Upper lobe of left lung (tissue), 6 donors: ENCODE results near the gene CREG1. TPM values are rescaled to one million over a fixed set of nuclear protein-coding genes. Genes with fewer than 3 reads are reported as not detected.

Experiments
- ATAC-seq, 2 donors: fragments of 200-7000 bp; cut with Tn5 transposase; one replicate each; pipeline ENCODE4 v1.9.1; 2022; ENCODE audit warnings: mild to moderate bottlenecking in 2 of 2, moderate library complexity in 2 of 2; ENCODE audit not compliant: low FRiP score in 2 of 2
- DNase-seq, 2 donors: peaks; one replicate each; pipeline ENCODE4 v3.0.0-alpha.2; 2019 to 2020
- H3K27ac ChIP-seq, 4 donors: fragments of 200-600 bp; sonication (generic); one replicate each; pipeline ENCODE4 v1.5.1; 2016 to 2019
- H3K27me3 ChIP-seq, 4 donors: fragments of 200-600 bp; sonication (generic); one replicate each; pipeline ENCODE4 v1.5.1; 2017 to 2019
- H3K36me3 ChIP-seq, 4 donors: fragments of 200-600 bp; sonication (generic); one replicate each; pipeline ENCODE4 v1.5.1; 2016 to 2019
- H3K4me1 ChIP-seq, 4 donors: fragments of 200-600 bp; sonication (generic); one replicate each; pipeline ENCODE4 v1.5.1; 2018 to 2019
- H3K4me3 ChIP-seq, 4 donors: fragments of 200-600 bp; sonication (generic); one replicate each; pipeline ENCODE4 v1.5.1; 2017 to 2019; ENCODE audit warnings: mild to moderate bottlenecking in 2 of 4, moderate library complexity in 1 of 4
- H3K9me3 ChIP-seq, 4 donors: fragments of 200-600 bp; sonication (generic); one replicate each; pipeline ENCODE4 v1.5.1; 2018 to 2019
- CTCF ChIP-seq, 6 experiments: fragments of 450-650 bp in 4 of 6; fragments of 200-600 bp in 2 of 6; sonication (generic) in 2 of 6; IDR thresholded peaks; one replicate each; pipeline ENCODE4 v1.5.1; 2016 to 2019; ENCODE audit warnings: antibody characterized with exemption in 6 of 6
- EP300 ChIP-seq, 4 donors: sonication (generic); formaldehyde crosslinking; IDR thresholded peaks; one replicate each; pipeline ENCODE4 v1.5.1; 2017; ENCODE audit warnings: antibody characterized with exemption in 4 of 4, control low read depth in 2 of 4
- POLR2A ChIP-seq, 4 donors: fragments of 450-650 bp; IDR thresholded peaks; one replicate each; pipeline ENCODE4 v1.5.1; 2016 to 2017; ENCODE audit warnings: antibody characterized with exemption in 4 of 4, mild to moderate bottlenecking in 2 of 4
- POLR2AphosphoS5 ChIP-seq, 2 donors: sonication (generic); formaldehyde crosslinking; IDR thresholded peaks; one replicate each; pipeline ENCODE4 v1.5.1; 2017; ENCODE audit warnings: antibody characterized with exemption in 2 of 2
- WGBS, 2 donors: methylation state at CpG; one replicate each; pipeline ENCODE4 v1.1.5; 2017 to 2018; 5-methylcytosine and 5-hydroxymethylcytosine counted together
- total RNA-seq, 6 donors: library from RNA; depleted of rRNA in 4 of 6; stranded (reverse); fragments of >200 nt in 4 of 6; gene quantifications; one replicate each; pipeline versions ENCODE4 v1.1.0 to v1.2.1, GENCODE V29; 2016 to 2021
- donor health status: DM: no; HTN: no; CAD: no; lungs with moderate emphysema.
- donor health status: DM: no; HTN: yes; CAD: no; lungs with severe emphysema.

Gene CREG1
- total RNA-seq, 6 donors from 2014 or later, result 114 to 235 (median 141) TPM

DNA sequence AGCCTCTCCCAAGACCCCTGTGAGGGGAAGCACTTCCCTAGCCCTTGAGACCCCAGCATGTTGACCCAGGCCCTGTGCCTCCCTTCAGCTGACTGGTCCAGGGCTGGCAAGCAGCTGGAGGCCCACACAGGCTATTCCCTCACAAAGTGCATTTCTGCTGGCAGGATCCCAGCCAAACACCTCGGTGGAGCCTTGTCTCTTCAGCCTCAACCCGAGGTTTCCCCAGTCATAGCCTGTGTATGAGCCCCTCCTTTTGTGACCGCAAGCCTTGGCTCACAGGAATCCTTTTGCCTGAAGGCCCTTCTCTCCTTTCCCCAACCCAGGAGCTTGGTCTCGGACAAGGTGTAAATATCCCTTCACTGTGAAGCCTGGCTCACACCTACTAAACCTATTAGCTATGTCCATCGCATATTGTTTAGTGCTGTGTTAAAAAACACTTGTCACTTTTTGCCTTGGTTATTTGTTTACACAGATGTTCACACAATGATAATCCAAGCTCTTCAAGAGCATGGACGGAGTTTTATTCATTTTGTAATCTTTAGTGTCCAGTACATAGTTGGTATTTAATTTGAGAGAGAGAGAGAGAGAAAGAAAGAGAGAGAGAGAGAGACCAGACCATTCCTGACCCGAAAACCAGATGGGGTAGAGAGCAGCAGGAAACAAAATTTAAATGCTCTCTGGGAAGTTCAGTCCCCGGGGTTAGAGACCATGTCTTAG lies 26.7 kb downstream of the CREG1 start:
- TF ChIP-seq POLR2A (IDR thresholded peaks at IDR 0.05), result no peak
- TF ChIP-seq EP300 (IDR thresholded peaks at IDR 0.05), result no peak
- TF ChIP-seq POLR2AphosphoS5 (IDR thresholded peaks at IDR 0.05), result no peak
- TF ChIP-seq CTCF (IDR thresholded peaks at IDR 0.05), result no peak
- ATAC-seq (no peak), DNase-seq (no peak)
- H3K27ac ChIP-seq, result no peak overlapping the region
- 74 to 78% methylated on average over 8 of the region's 8 CpGs for WGBS, 2 donors
- H3K36me3 ChIP-seq, result no peaks in the 10 kb centered on the region
- no peaks in the 10 kb centered on the region for H3K4me1 ChIP-seq
- no peaks in the 10 kb centered on the region for H3K27me3 ChIP-seq
- no peaks in the 10 kb centered on the region for H3K9me3 ChIP-seq
- no peak overlapping the region for H3K4me3 ChIP-seq

DNA sequence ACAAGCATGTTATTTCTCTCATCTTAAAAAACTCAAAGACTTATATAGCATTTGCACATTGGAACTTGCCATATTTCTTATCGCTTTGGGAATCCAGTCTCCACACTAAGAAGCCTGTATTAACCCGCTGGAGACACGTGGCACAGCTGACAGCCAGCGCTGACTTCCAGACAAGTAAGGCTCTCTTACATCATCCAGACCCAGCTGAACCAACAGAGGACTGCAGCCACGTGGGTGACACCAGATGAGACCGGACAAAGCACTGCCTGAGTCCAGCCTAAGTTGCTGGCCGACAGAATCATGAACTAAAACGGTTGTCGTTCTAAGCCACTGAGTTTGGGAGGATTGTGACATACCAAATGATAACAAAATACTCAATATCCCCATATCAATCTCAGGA lies 28.9 kb downstream of the CREG1 start:
- ATAC-seq (no peak), DNase-seq (no peak)
- Histone ChIP-seq H3K36me3 (no peaks in the 10 kb centered on the region), H3K4me3 (no peak overlapping the region), H3K9me3 (no peaks in the 10 kb centered on the region), H3K4me1 (no peaks in the 10 kb centered on the region), H3K27ac (no peak overlapping the region), H3K27me3 (no peaks in the 10 kb centered on the region)
- TF ChIP-seq CTCF (IDR thresholded peaks at IDR 0.05), result no peak
- no peak for TF ChIP-seq POLR2A (IDR thresholded peaks at IDR 0.05)
- 88 to 92% methylated on average over 6 to 9 of the region's 9 CpGs for WGBS, 2 donors

DNA sequence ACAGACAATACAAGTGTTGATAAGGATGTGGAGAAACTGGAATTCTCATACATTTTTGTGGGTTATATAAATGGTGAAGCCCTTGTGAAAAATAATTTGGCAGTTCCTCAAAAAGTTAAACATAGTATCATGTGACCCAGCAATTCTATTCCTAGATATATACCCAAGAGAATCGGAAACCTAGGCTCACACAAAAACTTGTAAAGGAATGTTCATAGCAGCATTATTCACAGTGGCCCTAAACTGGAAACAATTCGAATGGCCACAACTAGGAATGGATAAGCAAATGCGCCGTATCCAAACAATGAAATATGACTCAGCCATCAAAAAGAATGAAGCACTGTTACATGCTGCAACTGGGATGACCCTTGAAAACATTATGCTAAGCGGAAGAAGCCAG lies 31.3 kb downstream of the CREG1 start:
- Histone ChIP-seq H3K27ac (no peak overlapping the region), H3K4me3 (no peak overlapping the region), H3K27me3 (no peaks in the 10 kb centered on the region), H3K36me3 (no peaks in the 10 kb centered on the region), H3K9me3 (no peaks in the 10 kb centered on the region), H3K4me1 (no peaks in the 10 kb centered on the region)
- no peak for TF ChIP-seq CTCF (IDR thresholded peaks at IDR 0.05)
- TF ChIP-seq POLR2AphosphoS5 (IDR thresholded peaks at IDR 0.05), result no peak
- no peak for TF ChIP-seq EP300 (IDR thresholded peaks at IDR 0.05)
- TF ChIP-seq POLR2A (IDR thresholded peaks at IDR 0.05), result no peak
- DNase-seq (no peak), ATAC-seq (no peak)
- WGBS, 2 donors, result 95 to 96% methylated on average over 5 of the region's 5 CpGs

- ATAC-seq (no peak), DNase-seq (no peak)
- TF ChIP-seq EP300 (IDR thresholded peaks at IDR 0.05) (no peak), POLR2AphosphoS5 (IDR thresholded peaks at IDR 0.05) (no peak), CTCF (IDR thresholded peaks at IDR 0.05) (no peak), POLR2A (IDR thresholded peaks at IDR 0.05) (no peak)
- Histone ChIP-seq H3K9me3 (no peaks in the 10 kb centered on the region), H3K4me3 (no peak overlapping the region), H3K4me1 (no peaks in the 10 kb centered on the region), H3K27me3 (no peaks in the 10 kb centered on the region), H3K36me3 (no peaks in the 10 kb centered on the region), H3K27ac (no peak overlapping the region)
These were observed 32.8 kb downstream of the CREG1 start for GRCh38 chr1:167520711-167521206.

- Histone ChIP-seq H3K36me3 (no peaks in the 10 kb centered on the region), H3K9me3 (no peaks in the 10 kb centered on the region), H3K4me1 (no peaks in the 10 kb centered on the region), H3K4me3 (peak within 1 kb of the TSS in 3 of 4 donors; percentile 22 to 36 (median 35)), H3K27ac (peak within 1 kb of the TSS in 3 of 4 donors; percentile 57 to 76 (median 73)), H3K27me3 (no peaks in the 10 kb centered on the region)
- peak in 1 of 2 donors; percentile 23 for ATAC-seq
- TF ChIP-seq EP300 (IDR thresholded peaks at IDR 0.05) (no peak), POLR2AphosphoS5 (IDR thresholded peaks at IDR 0.05) (peak in 1 of 2 donors; percentile 5), POLR2A (IDR thresholded peaks at IDR 0.05) (peak in 1 of 4 donors; percentile 51)
- DNase-seq, result no peak
- 71 to 88% methylated on average over 14 of the region's 14 CpGs for WGBS, 2 donors
These were observed 35.2 kb downstream of the CREG1 start, which contains the start of gene CD247 for GRCh38 chr1:167518331-167518700. Gene CD247 (minus strand): TSS chr1:167518529. CDS start chr1:167518465, 64 bp downstream.
